ENCODE measurements around the gene POLR2E. TPM values are rescaled to one million over a fixed set of nuclear protein-coding genes. Genes with fewer than 3 reads are reported as not detected.

POLR2E gene
- polyA plus RNA-seq, 1 donor from 2014 or later = 172 TPM

- no peaks in the 10 kb centered on the region for H3K36me3 ChIP-seq (ENCODE audit: insufficient read depth, low read length)
- no peaks in the 10 kb centered on the region for H4K20me1 ChIP-seq (ENCODE audit: insufficient read depth)
- H3K9me2 ChIP-seq (ENCODE audit: insufficient read depth, low read length) = no peaks in the 10 kb centered on the region
- H3K4me3 ChIP-seq (ENCODE audit: low read length) = no peak overlapping the region
- H3K27ac ChIP-seq (ENCODE audit: low read length) = no peak overlapping the region
- H2AFZ ChIP-seq (ENCODE audit: low read depth, low read length) = no peak overlapping the region
- peaks cover 51% of the 10 kb centered on the region for H3K27me3 ChIP-seq (ENCODE audit: insufficient read depth, low read depth, low read length)
- no peaks in the 10 kb centered on the region for H3K9me3 ChIP-seq (ENCODE audit: low read length)
- H3K9ac ChIP-seq (ENCODE audit: low read length) = no peak overlapping the region
- H3K4me2 ChIP-seq (ENCODE audit: low read length) = no peak overlapping the region
- no peaks in the 10 kb centered on the region for H3F3A ChIP-seq (ENCODE audit: insufficient read depth, low read length, poor library complexity, severe bottlenecking)
- TF ChIP-seq EZH2 (IDR thresholded peaks at IDR 0.05; ENCODE audit: borderline replicate concordance, insufficient read depth, low read length, poor library complexity, severe bottlenecking) (no peak), POLR2AphosphoS5 (IDR thresholded peaks at IDR 0.05) (no peak), SMC3 (conservative IDR thresholded peaks at IDR 0.05; ENCODE audit: poor library complexity) (no peak), EP300 (conservative IDR thresholded peaks at IDR 0.05; ENCODE audit: poor library complexity, severe bottlenecking) (no peak), TAF1 (IDR thresholded peaks at IDR 0.05; ENCODE audit: low read depth) (no peak), REST (IDR thresholded peaks at IDR 0.05; ENCODE audit: borderline replicate concordance) (no peak), RAD21 (conservative IDR thresholded peaks at IDR 0.05) (no peak), MXI1 (conservative IDR thresholded peaks at IDR 0.05; ENCODE audit: poor library complexity, severe bottlenecking) (no peak)
- TF ChIP-seq, protein P1, sequence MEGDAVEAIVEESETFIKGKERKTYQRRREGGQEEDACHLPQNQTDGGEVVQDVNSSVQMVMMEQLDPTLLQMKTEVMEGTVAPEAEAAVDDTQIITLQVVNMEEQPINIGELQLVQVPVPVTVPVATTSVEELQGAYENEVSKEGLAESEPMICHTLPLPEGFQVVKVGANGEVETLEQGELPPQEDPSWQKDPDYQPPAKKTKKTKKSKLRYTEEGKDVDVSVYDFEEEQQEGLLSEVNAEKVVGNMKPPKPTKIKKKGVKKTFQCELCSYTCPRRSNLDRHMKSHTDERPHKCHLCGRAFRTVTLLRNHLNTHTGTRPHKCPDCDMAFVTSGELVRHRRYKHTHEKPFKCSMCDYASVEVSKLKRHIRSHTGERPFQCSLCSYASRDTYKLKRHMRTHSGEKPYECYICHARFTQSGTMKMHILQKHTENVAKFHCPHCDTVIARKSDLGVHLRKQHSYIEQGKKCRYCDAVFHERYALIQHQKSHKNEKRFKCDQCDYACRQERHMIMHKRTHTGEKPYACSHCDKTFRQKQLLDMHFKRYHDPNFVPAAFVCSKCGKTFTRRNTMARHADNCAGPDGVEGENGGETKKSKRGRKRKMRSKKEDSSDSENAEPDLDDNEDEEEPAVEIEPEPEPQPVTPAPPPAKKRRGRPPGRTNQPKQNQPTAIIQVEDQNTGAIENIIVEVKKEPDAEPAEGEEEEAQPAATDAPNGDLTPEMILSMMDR (IDR thresholded peaks at IDR 0.05; ENCODE audit: poor library complexity, severe bottlenecking) = no peak
- H3K79me2 ChIP-seq (replicated peaks; ENCODE audit: insufficient read depth, low read length) = no peaks in the 10 kb centered on the region
Observed at GRCh38 chr19:1070931-1071791, 24.0 kb downstream of the POLR2E start.

- Histone ChIP-seq H3K4me2 (ENCODE audit: low read length) (no peak overlapping the region), H3K9me2 (ENCODE audit: insufficient read depth, low read length) (no peaks in the 10 kb centered on the region), H3K9ac (ENCODE audit: low read length) (no peak overlapping the region), H3K79me2 (replicated peaks; ENCODE audit: insufficient read depth, low read length) (no peaks in the 10 kb centered on the region), H3K9me3 (ENCODE audit: low read length) (no peaks in the 10 kb centered on the region), H3K27ac (ENCODE audit: low read length) (no peak overlapping the region), H2AFZ (ENCODE audit: low read depth, low read length) (no peak overlapping the region), H3K36me3 (ENCODE audit: insufficient read depth, low read length) (no peaks in the 10 kb centered on the region), H3K27me3 (ENCODE audit: insufficient read depth, low read depth, low read length) (peaks cover 54% of the 10 kb centered on the region), H3K4me3 (ENCODE audit: low read length) (no peak overlapping the region), H3F3A (ENCODE audit: insufficient read depth, low read length, poor library complexity, severe bottlenecking) (no peaks in the 10 kb centered on the region), H4K20me1 (ENCODE audit: insufficient read depth) (no peaks in the 10 kb centered on the region)
- no peak for TF ChIP-seq REST (IDR thresholded peaks at IDR 0.05; ENCODE audit: borderline replicate concordance)
- no peak for TF ChIP-seq TAF1 (IDR thresholded peaks at IDR 0.05; ENCODE audit: low read depth)
- no peak for TF ChIP-seq EZH2 (IDR thresholded peaks at IDR 0.05; ENCODE audit: borderline replicate concordance, insufficient read depth, low read length, poor library complexity, severe bottlenecking)
- no peak for TF ChIP-seq RAD21 (conservative IDR thresholded peaks at IDR 0.05)
- no peak for TF ChIP-seq EP300 (conservative IDR thresholded peaks at IDR 0.05; ENCODE audit: poor library complexity, severe bottlenecking)
- TF ChIP-seq, protein P1 (IDR thresholded peaks at IDR 0.05; ENCODE audit: poor library complexity, severe bottlenecking) = no peak
- no peak for TF ChIP-seq POLR2AphosphoS5 (IDR thresholded peaks at IDR 0.05)
- TF ChIP-seq MXI1 (conservative IDR thresholded peaks at IDR 0.05; ENCODE audit: poor library complexity, severe bottlenecking) = no peak
- TF ChIP-seq SMC3 (conservative IDR thresholded peaks at IDR 0.05; ENCODE audit: poor library complexity) = no peak
Observed at GRCh38 chr19:1070576-1070930, 24.6 kb downstream of the POLR2E start.
